Measurements from ENCODE around the gene EGFR.

Gene EGFR

GRCh38 chr7:55086413-55087201, 67.8 kb downstream of the EGFR start:
- no peak for TF ChIP-seq SIN3A (IDR thresholded peaks at IDR 0.05; ENCODE audit: borderline replicate concordance, insufficient read depth, low read length)
- TF ChIP-seq, protein P1, sequence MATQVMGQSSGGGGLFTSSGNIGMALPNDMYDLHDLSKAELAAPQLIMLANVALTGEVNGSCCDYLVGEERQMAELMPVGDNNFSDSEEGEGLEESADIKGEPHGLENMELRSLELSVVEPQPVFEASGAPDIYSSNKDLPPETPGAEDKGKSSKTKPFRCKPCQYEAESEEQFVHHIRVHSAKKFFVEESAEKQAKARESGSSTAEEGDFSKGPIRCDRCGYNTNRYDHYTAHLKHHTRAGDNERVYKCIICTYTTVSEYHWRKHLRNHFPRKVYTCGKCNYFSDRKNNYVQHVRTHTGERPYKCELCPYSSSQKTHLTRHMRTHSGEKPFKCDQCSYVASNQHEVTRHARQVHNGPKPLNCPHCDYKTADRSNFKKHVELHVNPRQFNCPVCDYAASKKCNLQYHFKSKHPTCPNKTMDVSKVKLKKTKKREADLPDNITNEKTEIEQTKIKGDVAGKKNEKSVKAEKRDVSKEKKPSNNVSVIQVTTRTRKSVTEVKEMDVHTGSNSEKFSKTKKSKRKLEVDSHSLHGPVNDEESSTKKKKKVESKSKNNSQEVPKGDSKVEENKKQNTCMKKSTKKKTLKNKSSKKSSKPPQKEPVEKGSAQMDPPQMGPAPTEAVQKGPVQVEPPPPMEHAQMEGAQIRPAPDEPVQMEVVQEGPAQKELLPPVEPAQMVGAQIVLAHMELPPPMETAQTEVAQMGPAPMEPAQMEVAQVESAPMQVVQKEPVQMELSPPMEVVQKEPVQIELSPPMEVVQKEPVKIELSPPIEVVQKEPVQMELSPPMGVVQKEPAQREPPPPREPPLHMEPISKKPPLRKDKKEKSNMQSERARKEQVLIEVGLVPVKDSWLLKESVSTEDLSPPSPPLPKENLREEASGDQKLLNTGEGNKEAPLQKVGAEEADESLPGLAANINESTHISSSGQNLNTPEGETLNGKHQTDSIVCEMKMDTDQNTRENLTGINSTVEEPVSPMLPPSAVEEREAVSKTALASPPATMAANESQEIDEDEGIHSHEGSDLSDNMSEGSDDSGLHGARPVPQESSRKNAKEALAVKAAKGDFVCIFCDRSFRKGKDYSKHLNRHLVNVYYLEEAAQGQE (IDR thresholded peaks at IDR 0.05; ENCODE audit: insufficient read depth in 1 of 2, low read depth in 2 of 2, low read length in 2 of 2), result no peak

GRCh38 chr7:55087521-55087961, 68.7 kb downstream of the EGFR start:
- TF ChIP-seq POLR2AphosphoS5 (IDR thresholded peaks at IDR 0.05; ENCODE audit: low read depth, low read length) (no peak), TAF1 (IDR thresholded peaks at IDR 0.05; ENCODE audit: borderline replicate concordance, insufficient read depth, low read length) (no peak), SIN3A (IDR thresholded peaks at IDR 0.05; ENCODE audit: borderline replicate concordance, insufficient read depth, low read length) (no peak), FOXP2 (optimal IDR thresholded peaks at IDR 0.05; ENCODE audit: borderline replicate concordance, extremely low read depth, extremely low read length, insufficient read depth) (no peak)
- TF ChIP-seq, protein P1 (IDR thresholded peaks at IDR 0.05; ENCODE audit: insufficient read depth in 1 of 2, low read depth in 2 of 2, low read length in 2 of 2), result no peak

- no peak for TF ChIP-seq POLR2AphosphoS5 (IDR thresholded peaks at IDR 0.05; ENCODE audit: low read depth, low read length)
- no peak for TF ChIP-seq TAF1 (IDR thresholded peaks at IDR 0.05; ENCODE audit: borderline replicate concordance, insufficient read depth, low read length)
- TF ChIP-seq SIN3A (IDR thresholded peaks at IDR 0.05; ENCODE audit: borderline replicate concordance, insufficient read depth, low read length), result no peak
- TF ChIP-seq FOXP2 (optimal IDR thresholded peaks at IDR 0.05; ENCODE audit: borderline replicate concordance, extremely low read depth, extremely low read length, insufficient read depth), result no peak
- TF ChIP-seq, protein P1 (IDR thresholded peaks at IDR 0.05; ENCODE audit: insufficient read depth in 1 of 2, low read depth in 2 of 2, low read length in 2 of 2), result no peak
Measured at GRCh38 chr7:55088107-55088506, 69.3 kb downstream of the EGFR start.

GRCh38 chr7:55088620-55089019, 69.8 kb downstream of the EGFR start:
- TF ChIP-seq TAF1 (IDR thresholded peaks at IDR 0.05; ENCODE audit: borderline replicate concordance, insufficient read depth, low read length) (no peak), SIN3A (IDR thresholded peaks at IDR 0.05; ENCODE audit: borderline replicate concordance, insufficient read depth, low read length) (no peak), POLR2AphosphoS5 (IDR thresholded peaks at IDR 0.05; ENCODE audit: low read depth, low read length) (no peak), FOXP2 (optimal IDR thresholded peaks at IDR 0.05; ENCODE audit: borderline replicate concordance, extremely low read depth, extremely low read length, insufficient read depth) (no peak)
- TF ChIP-seq, protein P1 (IDR thresholded peaks at IDR 0.05; ENCODE audit: insufficient read depth in 1 of 2, low read depth in 2 of 2, low read length in 2 of 2), result no peak

All from PFSK-1 (cell line).